Esophagus (tissue), 2 donors: ENCODE measurements around the gene CYP2B6. TPM values are rescaled to one million over a fixed set of nuclear protein-coding genes. Genes with fewer than 3 reads are reported as not detected.
"Not testable (repeated sequence)": the region's sequence is repeated elsewhere in the genome, so short reads cannot be mapped to it uniquely, and the experiment has no call there.

ENCODE experiments used
- H3K27ac ChIP-seq, 2 donors: one replicate each; pipeline ENCODE4 v1.5.1; 2013; ENCODE audit warnings: low read depth in 2 of 2, mild to moderate bottlenecking in 2 of 2, inconsistent platforms in 1 of 2, low read length in 1 of 2, moderate library complexity in 1 of 2
- H3K27me3 ChIP-seq, 2 donors: one replicate each; pipeline ENCODE4 v1.6.1; 2013; ENCODE audit warnings: low read length in 2 of 2, control low read depth in 1 of 2, mild to moderate bottlenecking in 1 of 2; ENCODE audit not compliant: insufficient read depth in 2 of 2, control insufficient read depth in 1 of 2
- H3K36me3 ChIP-seq, 2 donors: one replicate each; pipeline ENCODE4 v1.6.1; 2013; ENCODE audit warnings: low read length in 1 of 2; ENCODE audit not compliant: control insufficient read depth in 2 of 2, insufficient read depth in 2 of 2
- H3K4me1 ChIP-seq, 2 donors: one replicate each; pipeline ENCODE4 v1.6.1; 2013; ENCODE audit warnings: low read length in 1 of 2; ENCODE audit not compliant: control insufficient read depth in 2 of 2, insufficient read depth in 2 of 2
- H3K4me3 ChIP-seq, 2 donors: one replicate each; pipeline ENCODE4 v1.5.1; 2013; ENCODE audit warnings: low read length in 2 of 2, mild to moderate bottlenecking in 2 of 2, low read depth in 1 of 2, moderate library complexity in 1 of 2
- H3K9me3 ChIP-seq, 2 donors: one replicate each; pipeline ENCODE4 v1.6.1; 2013; ENCODE audit warnings: mild to moderate bottlenecking in 2 of 2, low read depth in 1 of 2, low read length in 1 of 2, moderate library complexity in 1 of 2; ENCODE audit not compliant: control insufficient read depth in 2 of 2, insufficient read depth in 1 of 2
- WGBS, 2 donors: extraction: QIAGEN DNeasy Blood & Tissue Kit; methylation state at CpG; one replicate each; pipeline ENCODE4 v1.1.7; 2013; 5-methylcytosine and 5-hydroxymethylcytosine counted together
- polyA plus RNA-seq, 2 donors: library from polyadenylated mRNA; stranded (reverse); fragments of 200-250 nt; gene quantifications; one replicate each; pipeline ENCODE4 v1.2.3, GENCODE V29; 2013
- donor health status: healthy with polysubstance abuse.
- donor health status: Bipolar disorder and iron deficiency.

The CYP2B6 gene
- polyA plus RNA-seq, 2 donors, result not detected

DNA sequence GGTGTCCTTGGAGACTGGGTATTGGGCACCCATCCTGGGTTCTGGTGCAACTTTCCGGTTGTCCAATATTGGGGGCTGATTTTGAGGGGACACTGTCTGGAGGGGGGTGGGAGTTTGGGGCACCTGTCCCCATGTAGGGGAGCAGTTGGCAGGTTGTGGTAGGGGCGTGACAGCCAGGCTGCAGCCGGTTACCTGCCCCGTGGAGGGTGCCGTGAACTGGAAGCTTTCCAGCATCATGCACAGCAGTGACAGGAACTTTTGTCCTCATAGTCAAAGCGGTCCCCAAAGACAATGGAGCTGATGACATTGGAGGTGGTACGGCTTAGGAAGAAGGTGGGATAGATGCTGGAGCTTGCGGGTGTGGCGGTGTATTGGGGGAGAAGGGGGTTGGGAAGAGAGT is 34.3 kb downstream of the CYP2B6 start:
- no peaks in the 10 kb centered on the region for H3K9me3 ChIP-seq
- no peak overlapping the region for H3K4me3 ChIP-seq
- no peaks in the 10 kb centered on the region for H3K36me3 ChIP-seq
- WGBS, 2 donors, result 64 to 69% methylated on average over 9 of the region's 9 CpGs
- H3K4me1 ChIP-seq, result peaks cover 0 to 2% of the 10 kb centered on the region in 2 donors
- H3K27me3 ChIP-seq, result peaks cover 0 to 10% of the 10 kb centered on the region in 2 donors
- no peak overlapping the region for H3K27ac ChIP-seq

DNA sequence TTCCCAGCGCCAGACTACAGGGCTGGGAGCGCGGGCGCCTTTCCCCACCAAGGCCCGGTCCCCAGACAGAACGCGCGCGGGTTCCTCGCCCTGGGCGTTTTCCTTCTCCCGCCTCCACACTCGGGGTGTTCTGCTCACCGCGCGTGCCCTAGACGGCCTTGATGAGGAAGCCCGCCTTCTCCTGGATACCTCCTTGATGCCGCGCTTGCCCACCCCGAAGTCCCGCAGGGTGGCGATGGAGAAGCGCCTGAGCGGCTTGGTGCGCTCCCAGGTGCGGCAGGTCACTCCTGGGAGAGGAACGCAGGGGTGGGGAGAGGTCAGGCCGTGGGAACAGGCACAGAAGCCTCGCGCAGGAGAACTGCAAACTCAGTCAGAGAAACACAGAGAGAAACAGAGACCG is 34.8 kb downstream of the CYP2B6 start:
- Histone ChIP-seq H3K27me3 (peaks cover 0 to 10% of the 10 kb centered on the region in 2 donors), H3K27ac (no peak overlapping the region), H3K9me3 (no peaks in the 10 kb centered on the region), H3K36me3 (no peaks in the 10 kb centered on the region), H3K4me1 (peaks cover 0 to 2% of the 10 kb centered on the region in 2 donors), H3K4me3 (no peak overlapping the region)
- WGBS, 2 donors, result 10 to 19% methylated on average over 27 to 32 of the region's 32 CpGs

DNA sequence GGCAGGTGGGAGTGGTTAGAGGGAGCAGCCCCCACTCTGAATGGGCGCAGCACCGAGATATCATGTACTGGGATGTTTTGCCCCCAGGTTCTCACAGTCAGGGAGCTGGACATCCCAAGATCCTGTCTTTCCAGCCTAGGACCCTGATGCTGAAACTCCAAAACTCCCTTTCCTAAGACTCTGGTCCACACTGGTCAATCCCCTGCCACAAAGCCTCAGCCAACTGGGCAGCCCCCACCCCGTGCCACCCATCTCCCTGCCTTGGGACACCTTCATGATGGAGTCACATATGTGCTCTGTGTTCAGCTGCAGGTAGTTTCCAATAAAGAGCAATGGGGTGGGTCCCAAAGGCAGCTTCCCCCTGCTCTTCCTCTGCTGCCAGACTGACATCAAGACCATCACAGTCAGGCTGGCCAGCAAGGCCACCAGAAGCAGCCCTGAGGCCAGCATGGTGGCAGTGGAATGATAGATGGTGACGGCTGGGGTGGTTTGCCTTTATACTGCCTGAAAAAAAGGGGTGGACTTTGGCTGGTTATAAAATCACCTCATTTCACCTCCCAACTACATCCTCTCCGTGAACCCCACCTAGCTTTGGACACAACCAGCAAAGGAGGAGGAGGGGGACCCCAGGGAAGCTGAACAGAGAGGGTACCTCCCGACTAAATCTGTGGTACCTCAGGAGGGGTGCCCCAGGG is 36.3 kb downstream of the CYP2B6 start:
- Histone ChIP-seq H3K4me1 (peaks cover 0 to 6% of the 10 kb centered on the region in 2 donors), H3K27me3 (peaks cover 0 to 7% of the 10 kb centered on the region in 2 donors)

DNA sequence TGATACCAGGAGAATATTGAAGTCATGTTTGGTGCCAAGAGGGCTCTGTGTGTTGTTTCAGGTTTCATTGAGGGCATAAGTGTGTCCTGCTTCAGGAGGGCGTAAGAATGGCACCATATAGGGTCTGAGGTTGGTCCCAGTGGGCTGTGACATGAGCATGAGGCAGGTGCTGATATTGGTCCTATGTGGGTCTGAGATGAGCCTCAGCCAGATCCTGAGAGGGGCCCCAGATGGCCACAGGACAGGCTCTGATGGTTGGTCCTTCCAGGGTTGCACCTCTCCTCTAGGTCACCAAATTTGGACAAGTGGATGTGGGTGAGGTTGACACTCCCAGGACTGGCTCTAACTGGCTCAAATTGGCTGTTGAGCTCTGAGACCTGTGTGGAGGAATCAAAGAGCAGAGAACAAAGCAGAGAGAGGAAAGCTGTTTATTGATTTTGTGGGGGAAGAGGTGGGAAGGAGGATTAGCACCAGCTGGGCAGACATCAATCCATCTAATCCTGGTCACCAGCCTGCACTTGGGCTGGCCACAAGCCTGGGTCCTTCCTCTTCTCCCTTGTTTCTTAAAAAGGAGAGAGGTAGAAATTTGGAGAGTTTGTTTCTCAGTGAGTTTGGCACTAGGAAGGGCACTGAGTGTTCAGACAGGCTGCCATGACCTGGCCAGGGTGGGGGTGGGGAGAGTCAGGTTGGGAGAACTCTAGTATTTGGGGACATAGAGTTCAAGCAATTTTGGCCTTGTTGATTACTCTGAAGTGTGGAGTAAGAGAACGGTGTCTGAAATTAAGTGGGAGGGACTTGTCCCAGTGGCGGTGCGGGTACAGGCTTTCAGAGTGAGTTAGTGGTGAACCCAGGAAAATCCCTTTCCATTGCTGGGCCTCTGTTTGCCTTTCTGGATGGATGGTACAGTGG is 38.7 kb downstream of the CYP2B6 start:
- 84 to 89% methylated on average over 4 of the region's 4 CpGs for WGBS, 2 donors
- Histone ChIP-seq H3K4me3 (no peak overlapping the region), H3K4me1 (peaks cover 0 to 6% of the 10 kb centered on the region in 2 donors), H3K27me3 (peaks cover 0 to 7% of the 10 kb centered on the region in 2 donors), H3K27ac (no peak overlapping the region), H3K9me3 (no peaks in the 10 kb centered on the region), H3K36me3 (no peaks in the 10 kb centered on the region)

More for the DNA sequence above, 36.3 kb downstream of the CYP2B6 start:
- Histone ChIP-seq H3K4me3 (no peak overlapping the region), H3K36me3 (no peaks in the 10 kb centered on the region), H3K27ac (no peak overlapping the region), H3K9me3 (no peaks in the 10 kb centered on the region)
- WGBS, 2 donors, result 80 to 86% methylated on average over 6 of the region's 6 CpGs

DNA sequence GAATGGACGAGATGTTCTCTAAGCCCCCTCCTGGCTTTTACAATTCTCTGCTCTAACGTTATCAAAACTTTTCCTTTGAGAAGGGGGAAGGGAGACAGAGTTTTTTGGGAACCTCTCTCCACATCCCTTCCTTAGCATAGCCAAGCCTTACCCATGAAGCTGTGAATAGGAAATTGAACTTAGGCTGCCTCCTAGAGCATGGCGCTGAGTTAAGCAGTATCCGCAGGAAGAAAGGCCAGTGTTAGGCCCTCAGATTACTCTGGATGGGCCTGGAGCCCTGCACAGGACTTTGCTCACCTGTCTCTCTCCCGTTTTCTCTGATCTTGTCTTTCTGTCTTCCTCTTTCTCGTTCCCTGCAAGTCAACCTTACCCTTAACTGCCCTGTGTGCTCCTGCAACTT is 39.6 kb downstream of the CYP2B6 start:
- peaks cover 0 to 6% of the 10 kb centered on the region in 2 donors for H3K4me1 ChIP-seq
- no peak overlapping the region for H3K4me3 ChIP-seq
- H3K27me3 ChIP-seq, result peaks cover 0 to 7% of the 10 kb centered on the region in 2 donors
- no peaks in the 10 kb centered on the region for H3K36me3 ChIP-seq
- WGBS, 2 donors, result 67 to 71% methylated on average over 6 of the region's 6 CpGs
- H3K27ac ChIP-seq, result no peak overlapping the region
- H3K9me3 ChIP-seq, result no peaks in the 10 kb centered on the region

DNA sequence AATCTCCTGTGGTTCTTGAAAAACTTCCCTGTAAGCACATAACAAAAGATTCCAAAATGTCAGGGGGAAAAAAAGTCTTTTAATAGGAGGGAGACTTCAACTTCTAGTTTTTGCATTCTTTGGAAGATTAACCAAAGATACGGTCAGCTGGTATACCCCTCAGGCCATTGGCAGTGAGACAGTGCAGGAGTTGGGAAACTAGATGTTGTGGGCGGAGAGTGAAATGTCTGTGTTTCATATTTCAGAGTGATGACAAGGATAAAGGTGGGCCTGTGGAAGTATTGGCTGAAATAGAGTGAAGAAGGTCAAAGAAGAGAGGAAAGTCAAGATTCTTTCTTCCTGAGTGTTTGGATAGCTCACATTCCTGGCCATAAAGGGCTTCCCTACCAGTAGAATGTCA is 40.8 kb downstream of the CYP2B6 start:
- no peak overlapping the region for H3K4me3 ChIP-seq
- WGBS, 2 donors, result 1 to 72% methylated on average over 2 of the region's 2 CpGs
- H3K9me3 ChIP-seq, result no peaks in the 10 kb centered on the region
- H3K27ac ChIP-seq, result no peak overlapping the region
- peaks cover 0 to 3% of the 10 kb centered on the region in 2 donors for H3K4me1 ChIP-seq
- no peaks in the 10 kb centered on the region for H3K36me3 ChIP-seq
- peaks cover 0 to 3% of the 10 kb centered on the region in 2 donors for H3K27me3 ChIP-seq

DNA sequence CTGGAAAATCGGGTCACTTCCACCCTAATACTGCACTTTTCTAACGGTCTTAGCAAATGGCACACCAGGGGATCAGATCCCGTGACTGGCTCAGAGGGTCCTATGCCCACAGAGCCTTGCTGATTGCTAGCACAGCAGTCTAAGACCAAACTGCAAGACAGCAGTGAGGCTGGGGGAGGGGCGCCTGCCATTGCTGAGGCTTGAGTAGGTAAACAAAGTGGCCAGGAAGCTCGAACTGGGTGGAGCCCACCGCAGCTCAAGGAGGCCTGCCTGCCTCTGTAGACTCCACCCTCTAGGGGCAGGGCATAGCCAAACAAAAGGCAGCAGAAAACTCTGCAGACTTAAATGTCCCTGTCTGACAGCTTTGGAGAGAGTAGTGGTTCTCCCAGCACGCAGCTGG is 42.2 kb downstream of the CYP2B6 start:
- not testable (repeated sequence) for H3K27me3 ChIP-seq, H3K9me3 ChIP-seq, H3K36me3 ChIP-seq, H3K4me3 ChIP-seq, H3K27ac ChIP-seq, H3K4me1 ChIP-seq
- WGBS, 2 donors, result 54 to 55% methylated on average over 7 of the region's 7 CpGs

DNA sequence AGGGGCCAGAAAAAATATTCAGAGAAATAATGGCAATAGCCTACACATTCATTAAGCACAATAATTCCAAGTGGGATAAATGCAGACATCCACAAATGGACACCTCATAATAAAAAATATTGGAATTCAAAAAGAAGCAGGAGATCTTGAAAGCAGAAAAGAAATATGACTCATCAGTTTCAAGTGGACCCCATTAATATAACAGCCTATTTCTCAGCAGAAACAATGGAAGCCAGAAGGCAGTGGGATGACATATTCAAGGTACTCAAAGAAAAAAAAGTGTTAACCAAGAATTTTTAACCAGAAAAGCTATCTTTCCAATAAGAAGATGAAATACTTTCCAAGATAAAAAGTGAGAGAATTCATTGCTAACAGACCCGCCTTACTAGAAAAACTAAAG is 48.7 kb downstream of the CYP2B6 start:
- H3K27me3 ChIP-seq, result no peaks in the 10 kb centered on the region
- H3K9me3 ChIP-seq, result no peaks in the 10 kb centered on the region
- no peaks in the 10 kb centered on the region for H3K36me3 ChIP-seq
- 88 to 92% methylated on average over 1 of the region's 1 CpG for whole genome bisulfite sequencing, 2 donors
- no peaks in the 10 kb centered on the region for H3K4me1 ChIP-seq
- no peak overlapping the region for H3K27ac ChIP-seq
- no peak overlapping the region for H3K4me3 ChIP-seq

DNA sequence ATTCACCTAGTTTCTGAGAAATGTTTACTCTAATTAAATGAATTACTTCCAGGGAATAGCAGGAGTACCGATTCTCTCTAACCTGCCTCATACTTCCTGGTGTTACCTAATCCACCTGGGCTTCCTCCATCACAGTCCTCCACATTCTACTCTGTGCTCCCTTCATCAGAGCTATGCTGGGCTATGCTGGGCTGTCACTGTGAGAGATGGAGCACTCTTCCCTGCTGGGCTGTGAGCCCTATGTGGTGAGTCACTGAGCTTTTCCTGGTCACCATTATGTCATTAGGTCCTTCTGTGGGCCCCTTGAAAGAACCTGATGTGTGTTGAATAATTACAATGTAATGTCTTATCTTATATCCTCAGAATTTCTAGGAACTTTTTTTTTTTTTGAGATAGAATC is 54.0 kb downstream of the CYP2B6 start:
- not testable (repeated sequence) for H3K36me3 ChIP-seq, H3K27ac ChIP-seq, H3K4me3 ChIP-seq, H3K27me3 ChIP-seq, H3K4me1 ChIP-seq, H3K9me3 ChIP-seq
- 38 to 48% methylated on average over 1 of the region's 1 CpG for WGBS, 2 donors
